ENCODE data around the gene PNPLA8.

The PNPLA8 gene

GRCh38 chr7:108440613-108441012 is 85.3 kb downstream of the PNPLA8 start:
- DNase-seq (ENCODE audit: extremely low read depth, low read depth): no peak
- TF ChIP-seq CTCF (IDR thresholded peaks at IDR 0.05; ENCODE audit: low read depth, low read length): no peak

- no peak for DNase-seq (ENCODE audit: extremely low read depth, low read depth)
- TF ChIP-seq CTCF (IDR thresholded peaks at IDR 0.05; ENCODE audit: low read depth, low read length): no peak
These were observed 89.0 kb downstream of the PNPLA8 start for GRCh38 chr7:108436906-108437305.

- DNase-seq (ENCODE audit: extremely low read depth, low read depth): no peak
- no peak for TF ChIP-seq CTCF (IDR thresholded peaks at IDR 0.05; ENCODE audit: low read depth, low read length)
These were observed 91.9 kb downstream of the PNPLA8 start for GRCh38 chr7:108434010-108434409.

GRCh38 chr7:108431099-108431498 is 94.8 kb downstream of the PNPLA8 start:
- no peak for DNase-seq (ENCODE audit: extremely low read depth, low read depth)
- TF ChIP-seq CTCF (IDR thresholded peaks at IDR 0.05; ENCODE audit: low read depth, low read length): no peak

GRCh38 chr7:108430664-108431063 is 95.3 kb downstream of the PNPLA8 start:
- no peak for TF ChIP-seq CTCF (IDR thresholded peaks at IDR 0.05; ENCODE audit: low read depth, low read length)
- no peak for DNase-seq (ENCODE audit: extremely low read depth, low read depth)

GRCh38 chr7:108427766-108428165 is 98.2 kb downstream of the PNPLA8 start:
- no peak for TF ChIP-seq CTCF (IDR thresholded peaks at IDR 0.05; ENCODE audit: low read depth, low read length)
- no peak for DNase-seq (ENCODE audit: extremely low read depth, low read depth)

- TF ChIP-seq CTCF (IDR thresholded peaks at IDR 0.05; ENCODE audit: low read depth, low read length): no peak
- no peak for DNase-seq (ENCODE audit: extremely low read depth, low read depth)
These were observed 100.1 kb downstream of the PNPLA8 start for GRCh38 chr7:108425714-108426275.
